ENCODE data around the gene CACNA1A. TPM values are rescaled to one million over a fixed set of nuclear protein-coding genes. Genes with fewer than 3 reads are reported as not detected.

The CACNA1A gene
- total RNA-seq, 2 experiments from 2014 or later = 0.29 to 0.36 TPM

- ATAC-seq (no peak), DNase-seq (no peak)
- H3K36me3 Mint-ChIP-seq (ENCODE audit: low read depth) = no peaks in the 10 kb centered on the region
- no peaks in the 10 kb centered on the region for H3K9me3 Mint-ChIP-seq
- peaks cover 14% of the 10 kb centered on the region for H3K27me3 Mint-ChIP-seq
- no peaks in the 10 kb centered on the region for H3K4me1 Mint-ChIP-seq (ENCODE audit: low read depth)
- POLR2A ChIA-PET = no interaction called here
- no peak for TF ChIP-seq CTCF (IDR thresholded peaks at IDR 0.05)
- intact Hi-C loops (cut with micrococcal nuclease) = no loop called here
- no peak overlapping the region for H3K27ac Mint-ChIP-seq
- H3K4me3 Mint-ChIP-seq = no peak overlapping the region
- CTCF ChIA-PET = no interaction called here
These were observed 176.0 kb downstream of the CACNA1A start for GRCh38 chr19:13330285-13330684.

GRCh38 chr19:13329766-13330165 is 176.5 kb downstream of the CACNA1A start:
- CTCF ChIA-PET = no interaction called here
- H3K27ac Mint-ChIP-seq = no peak overlapping the region
- no peaks in the 10 kb centered on the region for H3K4me1 Mint-ChIP-seq (ENCODE audit: low read depth)
- DNase-seq (no peak), ATAC-seq (no peak)
- H3K9me3 Mint-ChIP-seq = no peaks in the 10 kb centered on the region
- peaks cover 11% of the 10 kb centered on the region for H3K27me3 Mint-ChIP-seq
- intact Hi-C loops (cut with micrococcal nuclease) = no loop called here
- TF ChIP-seq CTCF (IDR thresholded peaks at IDR 0.05) = no peak
- no peak overlapping the region for H3K4me3 Mint-ChIP-seq
- no peaks in the 10 kb centered on the region for H3K36me3 Mint-ChIP-seq (ENCODE audit: low read depth)
- POLR2A ChIA-PET = no interaction called here

- POLR2A ChIA-PET = no interaction called here
- intact Hi-C loops (cut with micrococcal nuclease) = no loop called here
- Mint-ChIP-seq H3K36me3 (ENCODE audit: low read depth) (no peaks in the 10 kb centered on the region), H3K27ac (no peak overlapping the region), H3K27me3 (peaks cover 15% of the 10 kb centered on the region), H3K9me3 (no peaks in the 10 kb centered on the region), H3K4me3 (no peak overlapping the region), H3K4me1 (ENCODE audit: low read depth) (no peaks in the 10 kb centered on the region)
- no peak for TF ChIP-seq CTCF (IDR thresholded peaks at IDR 0.05)
- DNase-seq = no peak
- CTCF ChIA-PET = interaction anchor here (1.3 kb wide), 1 partner anchor 15 kb away, joined by 3 read pairs; no protein-coding TSS in a partner anchor
- no peak for ATAC-seq
These were observed 178.0 kb downstream of the CACNA1A start for GRCh38 chr19:13328241-13328640.

- no peak for DNase-seq
- Mint-ChIP-seq H3K27me3 (peaks cover 22% of the 10 kb centered on the region), H3K27ac (no peak overlapping the region), H3K4me3 (no peak overlapping the region), H3K36me3 (ENCODE audit: low read depth) (no peaks in the 10 kb centered on the region), H3K9me3 (no peaks in the 10 kb centered on the region), H3K4me1 (ENCODE audit: low read depth) (no peaks in the 10 kb centered on the region)
- CTCF ChIA-PET = no interaction called here
- no peak for ATAC-seq
- POLR2A ChIA-PET = no interaction called here
- intact Hi-C loops (cut with micrococcal nuclease) = no loop called here
- TF ChIP-seq CTCF (IDR thresholded peaks at IDR 0.05) = no peak
These were observed 186.8 kb downstream of the CACNA1A start for GRCh38 chr19:13319526-13319925.

- H3K4me3 Mint-ChIP-seq = no peak overlapping the region
- H3K9me3 Mint-ChIP-seq = no peaks in the 10 kb centered on the region
- CTCF ChIA-PET = interaction anchor here (0.5 to 0.7 kb wide), 2 partner anchors 13 to 40 kb away, joined by 3 read pairs; no protein-coding TSS in a partner anchor
- no peak for TF ChIP-seq CTCF (IDR thresholded peaks at IDR 0.05)
- ATAC-seq (no peak), DNase-seq (no peak)
- intact Hi-C loops (cut with micrococcal nuclease) = no loop called here
- no peak overlapping the region for H3K27ac Mint-ChIP-seq
- no peaks in the 10 kb centered on the region for H3K4me1 Mint-ChIP-seq (ENCODE audit: low read depth)
- peaks cover 19% of the 10 kb centered on the region for H3K27me3 Mint-ChIP-seq
- POLR2A ChIA-PET = no interaction called here
- no peaks in the 10 kb centered on the region for H3K36me3 Mint-ChIP-seq (ENCODE audit: low read depth)
These were observed 188.1 kb downstream of the CACNA1A start for GRCh38 chr19:13318190-13318589.

All from activated CD8-positive, alpha-beta T cell treated with anti-CD3 and anti-CD28 coated beads for 36 hours (primary cell).